Nucleus accumbens (tissue), 56 donors: ENCODE measurements around the gene CELA3B.
"Not testable (repeated sequence)": the region's sequence is repeated elsewhere in the genome, so short reads cannot be mapped to it uniquely, and the experiment has no call there.

Experiments used
- DNase-seq, 56 donors: peaks; one replicate each; lab custom pipeline; 2025; lab: John Stamatoyannopoulos, UW

CELA3B gene

DNA sequence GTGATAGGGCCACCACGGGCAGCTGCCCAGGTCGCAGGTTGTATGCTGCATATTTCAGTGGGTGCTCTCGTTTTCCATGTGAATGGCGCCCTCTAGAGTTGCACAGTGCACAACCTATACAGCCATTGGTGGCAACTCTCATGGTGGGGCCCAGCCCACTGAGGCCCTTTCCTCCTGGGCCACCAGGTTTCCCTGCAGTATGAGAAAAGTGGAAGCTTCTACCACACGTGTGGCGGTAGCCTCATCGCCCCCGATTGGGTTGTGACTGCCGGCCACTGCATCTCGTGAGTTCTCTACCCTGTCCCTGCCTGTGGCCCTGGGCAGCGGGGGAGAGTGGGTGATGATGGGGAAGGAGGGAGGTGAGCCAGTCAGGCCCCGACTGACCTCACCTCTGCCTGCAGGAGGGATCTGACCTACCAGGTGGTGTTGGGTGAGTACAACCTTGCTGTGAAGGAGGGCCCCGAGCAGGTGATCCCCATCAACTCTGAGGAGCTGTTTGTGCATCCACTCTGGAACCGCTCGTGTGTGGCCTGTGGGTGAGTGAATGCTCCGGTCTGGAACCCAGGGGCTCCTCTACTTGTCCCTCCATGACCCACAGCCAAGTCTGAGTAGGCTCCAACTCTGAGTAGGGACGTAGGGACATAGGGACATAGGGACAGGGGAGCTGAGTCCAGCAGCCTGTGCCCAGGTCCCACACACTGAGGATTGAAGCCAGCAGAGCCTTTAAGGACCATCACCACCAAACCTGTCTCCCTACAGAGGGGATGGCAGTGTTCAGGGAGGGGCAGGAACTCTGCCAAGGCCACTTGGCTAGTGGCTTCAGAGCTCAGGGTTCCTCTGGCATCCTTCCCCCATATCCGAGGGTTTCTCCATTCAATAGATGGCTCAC is 28.7 kb downstream of the CELA3B start:
- DNase-seq, result peak in 11 of 56 donors; percentile 1 to 39 (median 9)

- not testable (repeated sequence) for DNase-seq
These were observed 29.9 kb downstream of the CELA3B start for GRCh38 chr1:22006736-22007135.

DNA sequence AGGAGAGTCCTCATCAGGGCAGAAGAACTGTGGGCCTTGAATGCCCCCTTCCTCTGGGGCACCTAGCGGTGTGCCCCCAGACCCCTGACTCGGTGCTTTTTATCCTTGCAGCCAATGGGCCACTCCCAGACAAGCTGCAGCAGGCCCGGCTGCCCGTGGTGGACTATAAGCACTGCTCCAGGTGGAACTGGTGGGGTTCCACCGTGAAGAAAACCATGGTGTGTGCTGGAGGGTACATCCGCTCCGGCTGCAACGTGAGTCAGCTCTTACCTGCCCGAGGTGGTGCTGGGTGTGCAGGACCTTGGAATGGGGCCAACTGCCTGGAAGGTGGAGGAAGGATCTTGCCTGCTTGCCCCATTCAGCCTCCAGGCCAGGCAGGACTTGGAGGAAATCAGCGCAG is 30.4 kb downstream of the CELA3B start:
- DNase-seq, result not testable (repeated sequence)

GRCh38 chr1:22009566-22009965 is 32.7 kb downstream of the CELA3B start:
- DNase-seq, result not testable (repeated sequence)

GRCh38 chr1:22012752-22013151 is 35.9 kb downstream of the CELA3B start:
- not testable (repeated sequence) for DNase-seq

- not testable (repeated sequence) for DNase-seq
These were observed 37.9 kb downstream of the CELA3B start for GRCh38 chr1:22014575-22015206.

GRCh38 chr1:22018583-22019559 is 42.0 kb downstream of the CELA3B start:
- DNase-seq, result peak in 1 of 56 donors; percentile 1

GRCh38 chr1:22021061-22021460 is 44.2 kb downstream of the CELA3B start:
- DNase-seq, result no peak

DNA sequence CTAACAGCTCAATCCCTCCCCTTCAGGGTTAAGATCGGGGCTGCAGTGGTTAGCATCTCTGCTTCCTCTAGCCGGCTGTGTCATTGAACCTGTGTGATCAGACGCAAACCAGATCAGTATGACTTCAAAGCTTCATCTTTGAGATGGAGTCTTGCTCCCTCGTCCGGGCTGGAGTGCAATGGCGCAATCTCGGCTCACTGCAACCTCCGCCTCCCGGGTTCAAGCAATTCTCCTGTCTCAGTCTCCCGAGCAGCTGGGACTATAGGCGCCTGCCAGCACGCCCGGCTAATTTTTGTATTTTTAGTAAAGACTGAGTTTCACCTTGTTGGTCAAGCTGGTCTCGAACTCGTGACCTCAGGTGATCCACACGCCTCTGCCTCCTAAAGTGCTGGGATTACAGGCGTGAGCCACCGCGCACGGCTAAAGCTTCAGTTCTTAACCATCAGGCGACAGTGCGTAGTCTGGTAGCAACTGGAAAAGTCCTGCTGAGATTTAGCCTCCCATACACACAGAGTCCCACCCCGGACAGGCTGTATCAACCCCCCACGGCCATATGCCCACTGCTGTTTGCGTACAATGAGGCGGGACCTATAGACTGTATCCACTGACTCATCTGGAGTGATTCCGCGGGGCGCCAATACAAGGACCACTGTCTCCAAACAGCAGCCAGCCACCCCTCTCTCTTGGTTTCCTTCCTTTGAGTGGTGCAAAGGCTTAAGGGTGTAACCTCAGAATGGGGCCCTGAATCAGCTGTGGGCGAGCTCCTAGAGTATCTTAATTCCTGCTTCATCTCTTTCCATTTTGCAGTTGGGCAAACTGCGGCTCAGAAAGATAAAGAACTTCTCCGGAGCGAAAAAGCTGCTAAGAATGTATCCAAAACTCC is 47.9 kb downstream of the CELA3B start:
- peak in 36 of 56 donors; percentile 21 to 83 (median 58) for DNase-seq

- peak; percentile 33 to 93 (median 80) for DNase-seq
These were observed 48.7 kb downstream of the CELA3B start for GRCh38 chr1:22025368-22026155.

GRCh38 chr1:22026924-22027289 is 50.1 kb downstream of the CELA3B start:
- DNase-seq, result no peak

DNA sequence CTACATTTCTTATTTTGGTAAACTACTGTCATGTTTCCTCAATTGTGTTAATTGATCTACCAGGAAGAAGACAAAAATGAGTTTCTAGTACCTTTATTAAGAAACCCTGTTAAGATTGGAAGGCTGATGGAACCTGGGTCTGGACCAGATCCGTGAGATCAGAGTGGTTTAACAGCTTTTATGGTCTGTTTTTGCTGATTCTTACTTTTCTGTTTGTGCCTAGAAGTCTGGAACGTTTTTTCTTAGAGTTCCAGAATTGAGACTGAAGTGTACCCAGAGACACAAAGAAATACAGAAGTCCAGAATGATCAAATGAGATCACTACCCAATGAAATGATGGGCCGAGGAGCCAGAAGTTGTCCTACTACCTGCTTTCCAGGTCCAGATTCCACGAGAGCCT is 53.2 kb downstream of the CELA3B start:
- DNase-seq, result no peak

GRCh38 chr1:22030473-22030872 is 53.7 kb downstream of the CELA3B start:
- DNase-seq, result no peak

DNA sequence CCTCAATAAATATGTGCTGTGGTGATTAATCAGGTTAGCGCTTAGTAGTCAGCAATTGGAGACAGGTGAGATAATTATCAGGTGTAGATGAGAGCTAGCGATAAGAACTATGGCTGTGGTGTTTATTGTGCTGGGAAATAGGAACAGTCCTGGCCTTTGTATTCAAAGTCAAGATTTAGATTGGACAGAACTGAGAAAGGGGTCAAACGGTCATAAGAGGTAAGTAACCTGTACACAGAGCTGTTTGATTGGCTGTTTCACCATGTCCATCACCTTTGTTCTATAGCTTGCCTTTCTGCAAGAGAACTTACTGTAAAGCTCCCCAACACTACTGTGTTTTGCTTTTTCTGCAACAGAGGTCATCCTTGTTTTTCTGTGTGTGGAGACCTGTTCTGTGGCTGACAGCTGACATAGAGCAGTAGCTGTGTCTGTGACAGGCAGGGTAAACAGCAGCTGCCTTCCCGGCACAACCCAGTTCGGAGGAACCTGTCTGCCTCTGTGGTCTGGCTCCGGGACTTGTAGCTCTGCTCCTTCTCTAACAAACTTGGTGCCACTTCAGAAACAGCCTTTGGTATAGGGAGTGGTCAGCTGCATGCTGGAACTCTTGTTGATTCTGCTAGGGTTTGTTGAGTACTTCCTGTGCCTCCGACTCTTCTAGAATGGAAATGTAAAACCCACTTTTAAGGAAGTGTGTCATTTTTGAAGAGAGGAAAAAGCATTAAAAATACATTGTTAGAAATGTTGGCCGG is 54.6 kb downstream of the CELA3B start:
- DNase-seq, result no peak

- DNase-seq, result not testable (repeated sequence)
These were observed 58.0 kb downstream of the CELA3B start for GRCh38 chr1:22034834-22035233.

GRCh38 chr1:22037520-22037919 is 60.7 kb downstream of the CELA3B start:
- DNase-seq, result no peak

DNA sequence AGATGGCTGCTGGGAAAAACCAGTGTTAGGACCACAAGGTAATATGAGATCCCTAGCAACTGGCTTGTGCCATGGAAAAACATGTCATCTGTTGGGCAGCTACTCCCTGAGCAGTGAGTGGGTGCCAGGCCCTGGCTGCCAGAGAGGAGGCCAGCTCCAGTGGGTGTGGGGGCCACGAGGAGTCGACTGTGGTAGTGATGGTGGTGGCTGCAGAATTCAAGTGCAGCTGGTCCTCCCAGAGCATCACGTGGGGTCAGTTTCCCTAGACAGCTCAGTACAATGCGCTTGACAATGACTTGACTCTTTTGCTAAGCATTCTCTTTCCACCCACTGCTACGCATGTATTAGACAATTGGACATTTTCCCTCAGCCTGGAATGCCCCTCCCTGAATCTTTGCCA is 61.2 kb downstream of the CELA3B start:
- peak in 33 of 56 donors; percentile 9 to 69 (median 32) for DNase-seq
